Psoas muscle (tissue), 8 donors: ENCODE data around the gene MRLN. TPM values are rescaled to one million over a fixed set of nuclear protein-coding genes. Genes with fewer than 3 reads are reported as not detected.
"Not testable (repeated sequence)": the region's sequence is repeated elsewhere in the genome, so short reads cannot be mapped to it uniquely, and the experiment has no call there.

Experiments used
- ATAC-seq, 4 donors: fragments of 200-7000 bp; cut with Tn5 transposase; one replicate each; pipeline ENCODE4 v1.9.1; 2020; ENCODE audit warnings: moderate library complexity in 3 of 4, mild to moderate bottlenecking in 2 of 4
- DNase-seq, 2 donors: peaks; one replicate each; pipeline ENCODE4 v3.0.0-alpha.2; 2020
- H3K27ac ChIP-seq: fragments of 200-600 bp; one replicate; pipeline ENCODE4 v1.8.0; 2022
- H3K27me3 ChIP-seq, 3 donors: fragments of 200-600 bp in 1 of 3; one replicate each; pipeline versions ENCODE4 v1.6.1 to v1.8.0; 2013 to 2022; ENCODE audit warnings: low read length in 2 of 3, mild to moderate bottlenecking in 2 of 3, moderate library complexity in 1 of 3; ENCODE audit not compliant: insufficient read depth in 3 of 3
- H3K36me3 ChIP-seq, 2 donors: fragments of 200-600 bp in 1 of 2; one replicate each; pipeline versions ENCODE4 v1.6.1 to v1.8.0; 2013 to 2022; ENCODE audit warnings: low read depth in 1 of 2, mild to moderate bottlenecking in 1 of 2, moderate library complexity in 1 of 2; ENCODE audit not compliant: insufficient read depth in 1 of 2
- H3K4me1 ChIP-seq: fragments of 200-600 bp; one replicate; pipeline ENCODE4 v1.8.0; 2022
- H3K4me3 ChIP-seq: fragments of 200-600 bp; one replicate; pipeline ENCODE4 v1.8.0; 2022; ENCODE audit warnings: mild to moderate bottlenecking
- H3K9me3 ChIP-seq: fragments of 200-600 bp; one replicate; pipeline ENCODE4 v1.8.0; 2022
- CTCF ChIP-seq: fragments of 200-600 bp; IDR thresholded peaks from one replicate; pipeline ENCODE4 v1.8.0; 2022; ENCODE audit warnings: antibody characterized with exemption
- WGBS, 3 donors: extraction: QIAGEN DNeasy Blood & Tissue Kit; methylation state at CpG; one replicate each; pipeline versions ENCODE4 v1.1.6 to v1.1.7; 2013; 5-methylcytosine and 5-hydroxymethylcytosine counted together
- intact Hi-C, 2 donors: fragments of 100-400 bp; cut with DNase I; formaldehyde crosslinking; loops; one replicate each; pipeline versions ENCODE4 v1.11.0 to v1.14.2; 2022
- polyA plus RNA-seq, 3 donors: library from polyadenylated mRNA; stranded (reverse); fragments of 200-250 nt; gene quantifications; one replicate each; pipeline ENCODE4 v1.2.3, GENCODE V29; 2013
- total RNA-seq, 4 donors: library from RNA; stranded (reverse); fragmentation: NEBNext Ultra II Directional in 2 of 4; extraction: Animal tissue kit (Norgen Biotek cat#: 25700) in 2 of 4; gene quantifications; one replicate each; pipeline versions ENCODE4 v1.2.1 to v1.2.4, GENCODE V29; 2021 to 2023
- donor health status: healthy with polysubstance abuse.
- donor health status: DM: no; HTN: no; CAD: no; lungs with moderate emphysema.
- donor health status: Bipolar disorder and iron deficiency.
- donor health status: healthy.
- donor health status: DM: yes; HTN: yes; CAD: no.
- donor health status: DM: no; HTN: no; CAD: no.
- donor health status: DM: no; HTN: no; CAD: no.
- donor health status: DM: yes; HTN: yes; CAD: no.

The MRLN gene
- total and polyA plus RNA-seq, 7 donors: 15.1 to 738 (median 119) TPM

DNA sequence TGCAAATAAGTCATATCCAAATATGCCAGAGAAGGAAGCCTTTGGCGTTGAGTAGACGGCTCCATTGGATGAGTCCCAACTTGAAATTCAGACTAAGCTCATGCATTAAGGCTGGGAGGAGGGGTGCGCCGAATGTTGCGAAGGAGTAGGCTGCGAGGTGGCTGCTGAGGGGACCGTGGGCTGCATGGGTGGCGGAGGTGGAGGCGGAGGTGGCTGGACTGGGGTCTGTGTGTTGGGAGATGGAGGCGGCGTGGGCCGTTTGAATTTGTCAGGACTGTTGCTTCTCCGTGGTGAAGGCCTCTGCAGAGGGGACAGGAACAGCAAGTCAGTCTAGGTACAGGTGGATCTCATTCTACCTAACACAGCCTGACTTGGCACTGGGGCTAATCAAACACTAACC is 39.6 kb upstream of the MRLN start:
- H3K4me3 ChIP-seq: no peak overlapping the region
- H3K4me1 ChIP-seq: peaks cover 7% of the 10 kb centered on the region
- intact Hi-C loops: no loop called here
- WGBS, 3 donors: 85 to 88% (median 88%) methylated on average over 13 of the region's 13 CpGs
- peaks cover 0 to 41% of the 10 kb centered on the region in 2 donors for H3K36me3 ChIP-seq
- TF ChIP-seq CTCF: no peak
- no peaks in the 10 kb centered on the region for H3K27me3 ChIP-seq
- no peak overlapping the region for H3K27ac ChIP-seq
- no peaks in the 10 kb centered on the region for H3K9me3 ChIP-seq
- ATAC-seq: no peak
- DNase-seq: no peak

DNA sequence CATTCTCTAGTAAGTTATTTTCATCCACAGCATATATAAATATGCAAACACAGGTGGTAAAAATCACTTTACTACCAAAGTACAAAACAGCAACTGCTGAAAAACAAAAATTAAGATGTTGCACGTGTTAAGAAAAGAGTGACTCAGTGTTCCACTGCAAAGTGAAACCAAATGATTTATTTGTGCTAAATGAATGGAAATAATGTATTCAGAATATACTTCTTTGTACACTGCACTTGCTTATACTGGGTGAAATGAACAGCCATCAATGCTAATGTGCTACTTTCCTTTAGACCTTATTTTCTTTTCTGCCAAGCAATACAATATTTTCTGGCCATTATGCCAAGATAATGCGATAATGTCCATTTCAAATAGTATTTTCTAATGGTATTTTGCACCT is 38.3 kb upstream of the MRLN start:
- H3K4me1 ChIP-seq: peaks cover 9% of the 10 kb centered on the region
- no peak overlapping the region for H3K27ac ChIP-seq
- no peak overlapping the region for H3K4me3 ChIP-seq
- no peaks in the 10 kb centered on the region for H3K27me3 ChIP-seq
- no peaks in the 10 kb centered on the region for H3K9me3 ChIP-seq
- peaks cover 0 to 38% of the 10 kb centered on the region in 2 donors for H3K36me3 ChIP-seq
- no peak for TF ChIP-seq CTCF
- 68 to 90% (median 69%) methylated on average over 2 of the region's 2 CpGs for WGBS, 3 donors
- DNase-seq (no peak), ATAC-seq (no peak)
- intact Hi-C loops: no loop called here

- H3K27ac ChIP-seq, H3K9me3 ChIP-seq, ATAC-seq, DNase-seq, H3K27me3 ChIP-seq, intact Hi-C loops, H3K4me3 ChIP-seq: not testable (repeated sequence)
- 47 to 50% (median 50%) methylated on average over 2 of the region's 2 CpGs for WGBS, 3 donors
- Histone ChIP-seq H3K4me1 (peaks cover 15% of the 10 kb centered on the region), H3K36me3 (peaks cover 0 to 38% of the 10 kb centered on the region in 2 donors)
Observed at GRCh38 chr10:59790080-59790479, 36.8 kb upstream of the MRLN start.

DNA sequence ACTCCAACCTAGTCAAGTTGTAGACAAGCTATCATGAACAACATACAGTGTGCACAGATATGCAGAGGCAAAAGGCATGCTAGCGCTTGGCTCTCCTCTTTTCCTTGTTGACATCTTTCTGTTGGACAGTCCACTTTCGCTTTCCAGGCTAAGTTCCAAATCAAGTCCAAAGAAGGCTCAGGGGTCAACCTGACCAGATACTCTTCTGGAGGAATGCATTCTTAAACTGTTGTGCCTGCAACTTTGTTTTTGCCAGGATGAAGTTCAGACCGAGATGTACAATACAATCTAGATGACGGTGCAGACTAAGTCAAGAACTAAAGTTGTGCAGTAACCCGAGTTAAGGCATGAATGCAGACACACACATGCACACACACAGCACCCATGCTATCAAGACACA is 35.7 kb upstream of the MRLN start:
- ATAC-seq: peak in 3 of 4 donors; percentile 27 to 90 (median 57)
- 8 to 40% (median 23%) methylated on average over 5 of the region's 5 CpGs for WGBS, 3 donors
- H3K27ac ChIP-seq, intact Hi-C loops, DNase-seq, H3K9me3 ChIP-seq, H3K4me3 ChIP-seq, H3K27me3 ChIP-seq: not testable (repeated sequence)
- Histone ChIP-seq H3K36me3 (peaks cover 0 to 30% of the 10 kb centered on the region in 2 donors), H3K4me1 (peaks cover 11% of the 10 kb centered on the region)

GRCh38 chr10:59787032-59787431 is 33.8 kb upstream of the MRLN start:
- H3K27me3 ChIP-seq, intact Hi-C loops, DNase-seq, ATAC-seq, H3K4me3 ChIP-seq, H3K9me3 ChIP-seq, H3K4me1 ChIP-seq: not testable (repeated sequence)
- 80 to 90% (median 80%) methylated on average over 7 of the region's 7 CpGs for WGBS, 3 donors
- H3K27ac ChIP-seq: peak overlapping the region; percentile 9
- H3K36me3 ChIP-seq: peaks cover 0 to 12% of the 10 kb centered on the region in 2 donors

DNA sequence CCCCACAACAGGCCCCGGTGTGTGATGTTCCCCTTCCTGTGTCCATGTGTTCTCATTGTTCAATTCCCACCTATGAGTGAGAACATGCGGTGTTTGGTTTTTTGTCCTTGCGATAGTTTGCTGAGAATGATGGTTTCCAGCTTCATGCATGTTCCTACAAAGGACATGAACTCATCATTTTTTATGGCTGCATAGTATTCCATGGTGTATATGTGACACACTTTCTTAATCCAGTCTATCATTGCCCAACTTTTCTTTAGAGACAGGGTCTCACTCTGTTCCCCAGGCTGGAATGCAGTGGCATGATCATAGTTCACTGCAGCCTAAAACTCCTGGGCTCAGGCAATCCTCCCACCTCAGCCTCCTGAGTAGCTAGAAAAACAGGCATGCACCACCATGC is 32.2 kb upstream of the MRLN start:
- H3K4me1 ChIP-seq, H3K9me3 ChIP-seq, H3K4me3 ChIP-seq, DNase-seq, H3K36me3 ChIP-seq, H3K27ac ChIP-seq, ATAC-seq, H3K27me3 ChIP-seq, intact Hi-C loops: not testable (repeated sequence)
- WGBS, 3 donors: 100% methylated on average over 1 to 2 of the region's 3 CpGs; no CpG with 5 or more reads in 1 of the 3 donors

DNA sequence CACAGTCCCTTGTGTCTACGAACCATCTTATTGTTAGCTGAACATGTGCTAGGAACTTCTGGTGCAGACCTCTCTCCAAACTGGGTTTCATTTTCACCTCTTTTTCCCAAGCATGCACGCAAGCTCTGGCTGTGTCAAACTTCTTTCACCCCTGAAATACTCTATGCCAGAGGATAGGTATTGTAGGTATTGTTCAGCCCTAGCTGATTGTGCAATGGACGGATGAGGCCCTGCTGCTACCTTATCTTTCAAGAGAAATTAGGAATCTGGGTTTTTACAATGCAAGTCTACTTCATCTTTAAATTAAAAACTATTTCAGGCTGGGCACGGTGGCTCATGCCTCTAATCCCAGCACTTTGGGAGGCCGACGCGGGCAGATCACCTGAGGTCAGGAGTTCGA is 28.3 kb upstream of the MRLN start:
- no peaks in the 10 kb centered on the region for H3K36me3 ChIP-seq
- intact Hi-C loops: no loop called here

More for the DNA sequence above, 28.3 kb upstream of the MRLN start:
- TF ChIP-seq CTCF: no peak
- ATAC-seq (no peak), DNase-seq (no peak)
- 95 to 98% (median 95%) methylated on average over 8 of the region's 8 CpGs for WGBS, 3 donors
- Histone ChIP-seq H3K27ac (no peak overlapping the region), H3K4me1 (peaks cover 19% of the 10 kb centered on the region), H3K27me3 (no peaks in the 10 kb centered on the region), H3K4me3 (no peak overlapping the region), H3K9me3 (no peaks in the 10 kb centered on the region)
